ENCODE results near the gene ACP4. TPM values are rescaled to one million over a fixed set of nuclear protein-coding genes. Genes with fewer than 3 reads are reported as not detected.
"Not testable (repeated sequence)": the region's sequence is repeated elsewhere in the genome, so short reads cannot be mapped to it uniquely, and the experiment has no call there.

Gene ACP4, protein sequence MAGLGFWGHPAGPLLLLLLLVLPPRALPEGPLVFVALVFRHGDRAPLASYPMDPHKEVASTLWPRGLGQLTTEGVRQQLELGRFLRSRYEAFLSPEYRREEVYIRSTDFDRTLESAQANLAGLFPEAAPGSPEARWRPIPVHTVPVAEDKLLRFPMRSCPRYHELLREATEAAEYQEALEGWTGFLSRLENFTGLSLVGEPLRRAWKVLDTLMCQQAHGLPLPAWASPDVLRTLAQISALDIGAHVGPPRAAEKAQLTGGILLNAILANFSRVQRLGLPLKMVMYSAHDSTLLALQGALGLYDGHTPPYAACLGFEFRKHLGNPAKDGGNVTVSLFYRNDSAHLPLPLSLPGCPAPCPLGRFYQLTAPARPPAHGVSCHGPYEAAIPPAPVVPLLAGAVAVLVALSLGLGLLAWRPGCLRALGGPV
- total RNA-seq: not detected

GRCh38 chr19:50790396-50790795, at the start of gene ACP4:
TSS of gene ACP4 (plus strand) at chr19:50790415. CDS start at chr19:50790415, 0 bp downstream.
- POLR2A ChIA-PET: no interaction called here

GRCh38 chr19:50741179-50741933, 48.9 kb upstream of the ACP4 start:
- CTCF ChIA-PET: interaction anchor here (0.7 to 1.7 kb wide), 2 partner anchors 16 to 106 kb away, joined by 3 to 5 read pairs; no protein-coding TSS in a partner anchor

More at GRCh38 chr19:50790396-50790795, at the start of gene ACP4:
- CTCF ChIA-PET: interaction anchor here (1.4 kb wide), 1 partner anchor 132 kb away, joined by 3 read pairs; no protein-coding TSS in a partner anchor

GRCh38 chr19:50743537-50743936, 46.7 kb upstream of the ACP4 start:
- POLR2A ChIA-PET: no interaction called here
- CTCF ChIA-PET: no interaction called here

More at GRCh38 chr19:50741179-50741933, 48.9 kb upstream of the ACP4 start:
- POLR2A ChIA-PET: interaction anchor here (0.7 kb wide), 1 partner anchor 196 kb away, joined by 3 read pairs; no protein-coding TSS in a partner anchor

DNA sequence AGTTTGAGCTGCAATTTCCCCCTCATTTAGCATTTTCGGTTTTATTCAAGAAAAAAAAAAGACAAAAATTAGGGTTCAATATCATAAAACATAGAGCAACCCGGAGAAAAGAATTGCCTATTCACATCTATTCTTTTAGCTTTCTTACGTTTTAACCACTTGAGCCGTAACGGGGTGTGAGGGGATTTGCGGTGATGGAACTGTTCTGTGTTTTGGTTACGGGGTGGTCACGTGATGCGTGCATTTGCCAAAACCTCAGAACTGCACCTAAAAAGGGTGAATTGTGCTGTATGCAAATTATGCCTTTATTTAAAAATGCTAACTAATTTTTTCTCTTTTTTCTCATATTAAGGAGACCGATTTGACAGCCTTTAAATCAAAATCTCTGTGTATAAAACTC, 45.0 kb upstream of the ACP4 start:
- POLR2A ChIA-PET: no interaction called here
- CTCF ChIA-PET: interaction anchor here (0.6 kb wide), 1 partner anchor 137 kb away, joined by 3 read pairs; no protein-coding TSS in a partner anchor

- POLR2A ChIA-PET, CTCF ChIA-PET: not testable (repeated sequence)
Measured at GRCh38 chr19:50747141-50747540, 43.1 kb upstream of the ACP4 start.

DNA sequence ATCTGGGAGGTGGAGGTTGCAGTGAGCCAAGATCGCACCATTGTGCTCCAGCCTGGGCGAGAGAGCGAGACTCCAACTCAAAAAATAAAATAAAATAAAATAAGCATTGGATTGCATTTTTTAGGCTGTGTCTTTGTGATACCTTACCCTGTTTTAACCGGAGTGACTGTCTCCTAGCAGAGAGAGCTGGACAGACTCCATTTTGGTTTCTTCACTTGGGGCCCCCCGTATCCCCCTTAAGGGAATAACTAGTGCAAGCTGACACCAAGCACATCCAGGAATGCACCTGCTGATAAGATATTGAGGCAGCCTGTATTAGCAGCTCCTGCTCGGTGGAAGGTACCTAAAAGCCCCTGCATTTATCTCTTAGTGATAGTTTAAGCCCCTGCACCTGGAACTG, 40.7 kb upstream of the ACP4 start:
- ChIA-PET CTCF (no interaction called here), POLR2A (no interaction called here)

DNA sequence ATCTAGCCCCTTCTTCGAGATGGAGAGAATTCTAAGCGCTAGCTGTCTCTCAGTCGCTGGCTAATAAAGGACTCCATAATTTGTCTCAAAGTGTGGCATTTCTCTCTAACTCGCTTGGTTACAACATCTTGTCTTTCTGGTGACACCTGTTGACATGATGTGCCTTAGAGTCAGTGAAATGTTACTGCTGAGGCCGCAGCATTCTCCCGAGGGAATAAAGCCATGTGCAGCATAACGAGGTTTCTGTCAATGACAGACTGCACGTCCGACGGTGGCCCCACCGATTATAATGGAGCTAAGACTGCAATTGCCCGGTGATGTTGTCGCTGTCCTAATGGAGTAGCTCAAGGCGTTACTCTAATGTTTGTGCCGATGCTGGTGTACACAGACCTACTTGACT, 40.2 kb upstream of the ACP4 start:
- CTCF ChIA-PET: interaction anchor here (1.8 kb wide), 1 partner anchor 33 kb away, joined by 4 read pairs; no protein-coding TSS in a partner anchor
- POLR2A ChIA-PET: no interaction called here

DNA sequence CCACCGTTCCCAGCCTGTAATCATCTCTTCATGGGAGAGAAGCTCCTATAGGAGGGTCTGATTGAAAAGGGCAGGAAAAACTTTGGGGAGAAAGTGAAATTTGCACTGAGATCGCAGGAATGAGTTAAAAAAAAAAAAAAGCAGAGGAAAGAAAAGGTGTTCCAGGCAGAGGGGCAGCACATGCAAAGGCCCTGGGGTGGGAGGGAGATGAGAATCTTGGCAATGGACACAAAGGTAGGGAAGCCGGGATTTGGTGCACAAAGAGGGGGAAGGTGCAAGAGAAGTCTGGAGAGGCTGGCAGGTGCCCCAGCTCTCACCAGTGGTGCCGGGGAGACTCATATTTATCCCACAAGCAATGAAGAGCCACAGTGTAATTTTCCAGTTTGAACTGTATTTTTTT, 36.3 kb upstream of the ACP4 start:
- CTCF ChIA-PET: interaction anchor here (0.6 kb wide), 1 partner anchor 216 kb away, joined by 3 read pairs; no protein-coding TSS in a partner anchor
- POLR2A ChIA-PET: no interaction called here

- CTCF ChIA-PET, POLR2A ChIA-PET: not testable (repeated sequence)
Measured at GRCh38 chr19:50756244-50756643, 34.0 kb upstream of the ACP4 start.

DNA sequence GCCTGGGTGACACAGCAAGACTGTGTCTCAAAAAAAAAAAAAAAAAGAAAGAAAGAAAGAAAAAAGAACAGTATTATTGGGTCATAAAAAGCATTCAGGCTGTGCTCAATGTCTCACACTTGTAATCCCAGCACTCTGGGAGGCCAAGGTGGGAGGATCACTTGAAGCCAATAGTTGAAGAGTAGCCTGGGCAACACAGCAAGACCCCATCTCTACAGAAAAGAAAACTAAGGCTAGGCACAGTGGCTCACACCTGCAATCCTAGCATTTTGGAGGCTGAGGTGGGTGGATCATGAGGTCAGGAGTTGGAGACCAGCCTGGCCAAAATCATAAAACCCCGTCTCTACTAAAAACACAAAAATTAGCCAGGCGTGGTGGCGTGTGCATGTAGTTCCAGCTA, 32.6 kb upstream of the ACP4 start:
- POLR2A ChIA-PET: not testable (repeated sequence)

DNA sequence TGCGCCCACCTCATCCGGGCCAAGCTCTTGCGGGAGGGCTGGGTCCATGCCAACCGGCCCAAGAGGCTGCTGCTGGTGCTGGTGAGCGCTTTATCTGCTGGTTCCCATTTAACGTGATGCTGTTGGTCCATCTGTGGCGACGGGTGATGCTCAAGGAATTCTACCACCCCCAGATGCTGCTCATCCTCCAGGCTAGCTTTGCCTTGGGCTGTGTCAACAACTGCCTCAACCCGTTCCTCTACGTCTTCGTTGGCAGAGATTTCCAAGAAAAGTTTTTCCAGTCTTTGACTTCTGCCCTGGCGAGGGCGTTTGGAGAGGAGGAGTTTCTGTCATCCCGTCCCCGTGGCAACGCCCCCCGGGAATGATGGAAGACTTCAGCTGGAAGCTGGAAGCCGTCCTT, 31.1 kb upstream of the ACP4 start:
- CTCF ChIA-PET: not testable (repeated sequence)

More for the DNA sequence above, 32.6 kb upstream of the ACP4 start:
- CTCF ChIA-PET: not testable (repeated sequence)

DNA sequence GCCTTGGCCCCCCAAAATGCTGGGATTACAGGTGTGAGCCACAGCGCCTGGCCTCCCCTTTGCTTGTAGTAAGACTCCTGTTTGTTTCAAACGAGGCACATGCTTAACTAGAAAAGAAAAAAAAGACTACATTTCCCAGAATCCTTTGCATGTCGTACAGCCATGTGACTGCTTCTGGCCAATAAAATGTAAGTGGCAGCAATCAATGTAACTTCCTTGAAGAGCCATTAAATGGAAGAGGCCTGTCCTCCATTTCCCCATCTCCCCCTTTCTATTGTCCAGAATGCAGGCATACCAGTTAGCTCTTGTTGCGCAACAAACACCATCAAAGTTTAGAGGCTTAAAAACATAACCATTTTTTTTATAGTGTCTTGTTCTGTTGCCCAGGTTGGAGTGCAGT, 30.3 kb upstream of the ACP4 start:
- POLR2A ChIA-PET: no interaction called here
- CTCF ChIA-PET: no interaction called here

More for the DNA sequence above, 31.1 kb upstream of the ACP4 start:
- POLR2A ChIA-PET: not testable (repeated sequence)

DNA sequence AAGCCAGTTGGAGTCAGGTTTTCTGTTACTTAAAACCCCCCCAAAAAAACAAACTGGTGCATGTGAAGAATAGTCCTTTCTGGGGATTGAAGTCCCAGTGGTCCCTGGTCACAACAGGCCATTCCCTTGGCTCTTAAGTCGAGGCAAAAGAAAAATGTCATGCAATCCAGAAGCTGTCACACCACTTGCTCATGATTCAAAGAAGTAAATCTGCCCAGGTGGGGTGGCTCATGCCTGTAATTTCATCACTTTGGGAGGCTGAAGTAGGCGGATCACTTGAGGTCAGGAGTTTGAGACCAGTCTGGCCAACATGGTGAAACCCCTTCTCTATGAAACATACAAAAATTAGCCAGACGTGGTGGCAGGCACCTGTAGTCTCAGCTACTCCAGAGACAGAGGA, 28.7 kb upstream of the ACP4 start:
- CTCF ChIA-PET, POLR2A ChIA-PET: not testable (repeated sequence)

DNA sequence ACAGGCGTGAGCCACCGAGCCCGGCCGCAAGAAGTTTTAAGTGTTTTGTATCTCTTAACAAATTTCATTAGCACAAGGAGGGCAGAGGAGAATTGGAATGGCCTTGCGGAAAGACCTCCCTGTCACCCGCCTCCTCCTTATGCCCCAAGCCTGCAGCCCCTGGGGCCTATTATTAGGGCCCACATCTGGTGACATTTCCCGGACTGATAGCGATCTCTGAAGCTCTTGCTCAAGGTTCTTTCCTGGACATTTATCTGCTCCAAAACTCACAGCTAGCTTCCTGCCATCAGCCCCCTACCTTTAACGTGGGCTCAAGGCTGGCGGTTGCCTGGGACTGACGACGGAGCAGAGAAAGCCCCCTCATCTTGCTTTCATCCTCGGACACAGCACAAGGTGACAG, 26.7 kb upstream of the ACP4 start:
- CTCF ChIA-PET, POLR2A ChIA-PET: not testable (repeated sequence)

GRCh38 chr19:50764409-50764808, 25.8 kb upstream of the ACP4 start:
- ChIA-PET CTCF (no interaction called here), POLR2A (interaction anchor here (0.7 kb wide), 1 partner anchor 42 kb away, joined by 7 read pairs; no protein-coding TSS in a partner anchor)

DNA sequence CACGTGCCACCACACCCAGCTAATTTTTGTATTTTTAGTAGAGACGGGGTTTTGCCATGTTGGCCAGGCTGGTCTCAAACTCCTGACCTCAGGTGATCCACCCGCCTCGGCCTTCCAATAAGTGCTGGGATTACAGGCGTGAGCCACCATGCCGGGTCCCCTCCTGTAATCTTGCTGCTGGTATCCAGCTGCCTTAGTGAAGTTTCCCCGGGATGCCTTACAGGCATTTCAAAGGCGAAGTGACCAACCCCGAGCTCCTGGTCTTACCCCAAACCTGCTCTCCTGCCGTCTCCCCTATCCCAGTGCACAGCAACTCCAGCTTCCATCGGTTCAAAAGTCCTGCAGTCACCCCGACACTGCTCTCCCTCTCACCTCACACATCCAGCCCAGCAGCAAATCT, 23.5 kb upstream of the ACP4 start:
- POLR2A ChIA-PET, CTCF ChIA-PET: not testable (repeated sequence)

DNA sequence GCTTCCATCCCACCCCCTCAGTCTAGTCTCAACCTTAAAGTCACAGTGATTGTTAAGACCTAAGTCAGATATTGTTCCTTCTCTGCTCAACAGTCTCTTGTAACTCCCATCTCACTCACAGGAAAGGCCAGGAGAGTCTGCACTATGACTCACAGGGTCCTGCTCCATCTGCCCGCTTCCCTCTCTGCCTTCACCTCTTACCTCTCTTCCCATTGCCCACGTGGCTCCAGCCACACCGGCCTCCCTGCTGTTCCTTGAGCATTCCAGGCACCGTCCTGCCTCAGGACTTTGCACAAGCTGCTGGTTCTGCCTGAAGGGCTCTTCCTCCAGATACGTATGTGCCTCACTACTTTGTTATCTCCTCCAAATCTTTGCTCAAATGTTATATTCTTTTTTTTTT, 23.0 kb upstream of the ACP4 start:
- CTCF ChIA-PET: interaction anchor here (0.6 kb wide), 1 partner anchor 66 kb away, joined by 4 read pairs; no protein-coding TSS in a partner anchor
- POLR2A ChIA-PET: not testable (repeated sequence)

DNA sequence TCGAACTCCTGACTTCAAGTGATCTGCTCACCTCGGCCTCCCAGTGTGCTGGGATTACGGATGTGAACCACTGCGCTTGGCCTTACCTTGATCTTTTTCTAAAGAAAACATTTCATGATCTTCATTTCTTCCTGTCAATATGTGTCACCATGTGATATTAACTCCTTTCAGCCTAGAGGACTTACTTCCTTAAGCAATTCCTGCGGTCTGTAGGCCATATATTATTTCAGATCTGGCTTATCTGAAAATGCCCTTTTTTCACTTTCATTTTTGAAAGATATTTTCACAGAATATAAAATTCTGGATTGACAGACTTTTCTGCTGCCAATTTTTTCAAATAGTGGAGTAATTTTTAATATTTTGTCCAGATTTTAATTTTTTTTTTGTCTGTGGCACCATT, 21.9 kb upstream of the ACP4 start:
- POLR2A ChIA-PET: no interaction called here
- CTCF ChIA-PET: interaction anchor here (0.6 kb wide), 1 partner anchor 67 kb away, joined by 4 read pairs; no protein-coding TSS in a partner anchor

DNA sequence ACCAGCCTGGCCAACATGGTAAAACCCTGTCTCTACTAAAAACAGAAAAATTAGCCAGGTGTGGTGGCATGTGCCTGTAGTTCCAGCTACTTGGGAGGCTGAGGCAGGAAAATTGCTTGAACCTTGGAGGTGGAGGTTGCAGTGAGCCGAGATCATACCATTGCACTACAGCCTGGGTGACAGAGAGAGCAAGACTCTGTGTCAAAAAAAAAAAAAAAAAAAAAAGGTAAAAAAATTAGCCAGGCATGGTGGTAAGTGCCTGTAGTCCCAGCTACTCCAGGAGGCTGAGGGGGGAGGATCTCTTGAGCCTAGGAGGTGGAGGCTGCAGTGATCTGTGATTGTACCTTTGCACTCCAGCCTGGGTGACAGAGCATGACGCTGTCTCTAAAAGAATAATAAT, 20.1 kb upstream of the ACP4 start, which contains the start of gene GPR32:
Gene GPR32, plus strand, starts transcription at position 301 of the 400 bp plus-strand sequence. CDS start 137 bp downstream, outside the sequence.
- ChIA-PET CTCF (interaction anchor here (0.7 kb wide), 1 partner anchor 990 kb away, joined by 6 read pairs; no protein-coding TSS in a partner anchor), POLR2A (interaction anchor here (0.6 kb wide), 1 partner anchor 105 kb away, joined by 5 read pairs; no protein-coding TSS in a partner anchor)

GRCh38 chr19:50770888-50771287, 19.3 kb upstream of the ACP4 start:
- ChIA-PET POLR2A (interaction anchor here (0.6 kb wide), 1 partner anchor 104 kb away, joined by 5 read pairs; no protein-coding TSS in a partner anchor), CTCF (no interaction called here)
